GM12872 (cell line): ENCODE results near the gene CRYL1.

Experiments
- CTCF ChIP-seq: IDR thresholded peaks from 3 replicates; pipeline ENCODE4 v1.5.1; 2011; ENCODE audit warnings: low read depth, mild to moderate bottlenecking, low read length, moderate library complexity; ENCODE audit not compliant: insufficient read depth

CRYL1 gene

DNA sequence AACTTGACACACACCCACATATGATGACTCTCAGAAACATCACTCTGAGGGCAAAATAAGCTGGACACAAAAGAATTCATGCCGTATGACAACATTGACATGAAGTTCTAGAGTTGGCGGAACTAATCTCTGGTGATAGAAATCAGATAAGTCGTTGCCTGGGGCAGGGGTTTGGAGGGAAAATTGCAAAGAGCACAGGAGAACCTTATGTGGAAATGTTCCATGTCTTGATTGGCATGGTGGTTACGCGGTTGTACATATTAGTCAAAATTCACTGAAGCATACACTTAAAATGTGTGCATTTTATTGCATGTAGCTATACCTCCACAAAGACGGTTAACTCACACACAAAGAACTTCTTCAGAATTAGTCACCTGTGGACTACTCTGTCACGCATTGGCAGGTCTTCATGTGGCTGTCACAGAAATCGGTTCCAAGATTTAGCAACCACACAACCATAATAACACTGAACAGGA is 155.7 kb downstream of the CRYL1 start:
- TF ChIP-seq CTCF, result no peak

DNA sequence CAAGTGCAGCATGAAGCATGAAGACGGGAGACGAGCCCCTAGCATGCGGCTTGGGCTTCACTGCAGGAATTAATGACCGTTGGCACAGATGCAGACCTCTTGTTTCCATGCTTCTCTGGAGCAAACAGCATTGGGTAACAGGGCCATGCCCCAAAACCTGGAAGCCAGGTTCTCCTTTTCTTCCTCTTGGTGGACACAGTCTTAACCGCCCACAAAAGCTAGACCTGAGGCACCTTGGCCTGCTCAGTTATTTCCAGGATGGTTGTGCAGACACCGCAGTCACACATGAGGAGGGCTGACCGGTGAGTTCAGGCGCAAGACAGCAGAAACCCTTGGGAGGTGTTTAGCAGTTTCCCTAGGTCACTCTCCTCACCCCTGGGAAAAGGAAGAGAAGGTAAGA is 159.6 kb downstream of the CRYL1 start:
- TF ChIP-seq CTCF, result no peak

DNA sequence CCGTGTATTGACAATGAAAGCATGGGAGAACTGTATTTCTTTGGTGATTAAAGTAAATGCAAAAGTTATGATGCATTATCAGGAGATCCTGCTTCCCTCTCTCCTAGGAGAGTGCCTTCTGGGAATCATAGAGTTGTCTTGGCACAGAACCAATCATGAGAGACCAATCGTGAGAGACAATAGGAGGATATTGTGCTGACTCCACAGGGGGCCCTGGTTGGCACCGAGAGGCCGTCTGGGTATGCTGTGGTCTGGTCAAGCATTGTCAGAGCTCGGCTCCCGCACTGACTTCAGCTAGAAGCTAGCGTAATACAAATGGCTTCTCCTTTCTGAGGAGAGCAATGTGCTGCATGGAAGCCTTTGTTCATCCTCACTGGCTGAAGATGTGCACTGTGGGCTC is 162.1 kb downstream of the CRYL1 start:
- no peak for TF ChIP-seq CTCF

- no peak for TF ChIP-seq CTCF
Observed at GRCh38 chr13:20363172-20363571, 162.5 kb downstream of the CRYL1 start.

GRCh38 chr13:20362484-20363041 is 163.1 kb downstream of the CRYL1 start:
- TF ChIP-seq CTCF, result no peak

DNA sequence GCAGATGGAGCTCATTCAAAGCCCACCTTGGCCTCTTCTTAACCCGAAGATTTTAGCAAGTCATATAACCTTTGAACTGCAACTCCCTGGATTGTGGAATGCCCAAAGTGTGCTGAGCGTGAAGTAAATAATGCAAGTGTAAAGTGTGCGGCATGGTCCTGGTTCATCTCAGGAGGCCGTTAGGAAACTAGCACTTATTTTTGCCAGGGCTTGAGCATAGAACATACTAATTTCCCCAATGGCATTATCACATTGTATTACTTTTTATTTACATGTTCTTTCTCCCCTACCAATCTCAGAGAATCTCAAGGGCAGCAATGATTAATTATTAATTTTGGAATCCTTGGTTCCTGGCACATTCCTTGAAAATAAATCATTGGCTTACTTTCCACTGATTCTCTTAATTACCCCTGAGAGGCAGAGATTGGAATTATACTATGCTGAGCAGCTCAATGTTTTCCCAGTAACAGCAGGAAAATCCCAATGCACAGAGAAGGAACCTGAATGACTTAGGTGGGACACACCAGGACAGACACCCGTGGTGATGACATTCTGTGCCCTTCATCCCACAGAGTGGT is 164.7 kb downstream of the CRYL1 start:
- no peak for TF ChIP-seq CTCF

- TF ChIP-seq CTCF, result no peak
Observed at GRCh38 chr13:20360041-20360491, 165.6 kb downstream of the CRYL1 start.
